GM18867 (cell line): ENCODE data around the gene GPR55.

Experiments used
- ATAC-seq: cut with Tn5 transposase; IDR thresholded peaks from one replicate; pipeline ENCODE4 v1.9.1; 2021; ENCODE audit warnings: mild to moderate bottlenecking, moderate library complexity; ENCODE audit not compliant: unreplicated experiment

The GPR55 gene

GRCh38 chr2:230935130-230935430 is 10.0 kb upstream of the GPR55 start:
- no peak for ATAC-seq

- no peak for ATAC-seq
Measured at GRCh38 chr2:230934231-230935129, 9.4 kb upstream of the GPR55 start.

- no peak for ATAC-seq
Measured at GRCh38 chr2:230933521-230934180, 8.6 kb upstream of the GPR55 start.

GRCh38 chr2:230932556-230933511 is 7.8 kb upstream of the GPR55 start:
- ATAC-seq: no peak

GRCh38 chr2:230931556-230932231 is 6.7 kb upstream of the GPR55 start:
- no peak for ATAC-seq

- ATAC-seq: no peak
Measured at GRCh38 chr2:230930928-230931555, 6.0 kb upstream of the GPR55 start.

GRCh38 chr2:230930149-230930780 is 5.2 kb upstream of the GPR55 start:
- ATAC-seq: no peak

- no peak for ATAC-seq
Measured at GRCh38 chr2:230929381-230930148, 4.5 kb upstream of the GPR55 start.

GRCh38 chr2:230928701-230929380 is 3.8 kb upstream of the GPR55 start:
- no peak for ATAC-seq

- ATAC-seq: no peak
Measured at GRCh38 chr2:230927711-230928341, 2.8 kb upstream of the GPR55 start.

- peak; percentile 31 for ATAC-seq
Measured at GRCh38 chr2:230925879-230926765, 1.1 kb upstream of the GPR55 start.

- peak; percentile 26 for ATAC-seq
Measured at GRCh38 chr2:230925443-230925878, 419 bp upstream of the GPR55 start.

- ATAC-seq: peak; percentile 7
Measured at GRCh38 chr2:230924092-230924469, 961 bp downstream of the GPR55 start.

- ATAC-seq: no peak
Measured at GRCh38 chr2:230922951-230923717, 1.9 kb downstream of the GPR55 start.

GRCh38 chr2:230921806-230922595 is 3.0 kb downstream of the GPR55 start:
- ATAC-seq: no peak
